Activated CD4-positive, alpha-beta T cell treated with anti-CD3 and anti-CD28 coated beads, Interleukin-2, amount 50 U/mL, for 24 hours (primary cell): ENCODE results near the gene SPX.

Source experiments
- DNase-seq, 2 donors: peaks; one replicate each; pipeline ENCODE4 v3.0.0-alpha.2; 2020; ENCODE audit warnings: low read depth in 1 of 2, low spot score in 1 of 2

SPX gene

GRCh38 chr12:21538061-21538653 lies 12.1 kb downstream of the SPX start:
- no peak for DNase-seq

GRCh38 chr12:21539797-21540196 lies 13.7 kb downstream of the SPX start:
- no peak for DNase-seq

GRCh38 chr12:21541773-21542172 lies 15.7 kb downstream of the SPX start:
- no peak for DNase-seq

GRCh38 chr12:21542403-21542802 lies 16.3 kb downstream of the SPX start:
- DNase-seq, result no peak

- no peak for DNase-seq
Measured at GRCh38 chr12:21543151-21543550, 17.1 kb downstream of the SPX start.

- DNase-seq, result no peak
Measured at GRCh38 chr12:21545557-21545956, 19.5 kb downstream of the SPX start.

GRCh38 chr12:21546716-21547115 lies 20.6 kb downstream of the SPX start:
- no peak for DNase-seq

GRCh38 chr12:21547437-21547836 lies 21.3 kb downstream of the SPX start:
- no peak for DNase-seq

- DNase-seq, result no peak
Measured at GRCh38 chr12:21551841-21552465, 25.9 kb downstream of the SPX start.

- no peak for DNase-seq
Measured at GRCh38 chr12:21552635-21553328, 26.7 kb downstream of the SPX start.

GRCh38 chr12:21553329-21553675 lies 27.2 kb downstream of the SPX start:
- no peak for DNase-seq

- no peak for DNase-seq
Measured at GRCh38 chr12:21558100-21558679, 32.1 kb downstream of the SPX start.

GRCh38 chr12:21559855-21560569 lies 33.9 kb downstream of the SPX start:
- no peak for DNase-seq

GRCh38 chr12:21561158-21561557 lies 35.1 kb downstream of the SPX start:
- no peak for DNase-seq

- DNase-seq, result no peak
Measured at GRCh38 chr12:21562859-21563258, 36.8 kb downstream of the SPX start.

- no peak for DNase-seq
Measured at GRCh38 chr12:21566223-21566906, 40.3 kb downstream of the SPX start.

- no peak for DNase-seq
Measured at GRCh38 chr12:21566907-21567394, 40.9 kb downstream of the SPX start.

GRCh38 chr12:21568115-21568514 lies 42.0 kb downstream of the SPX start:
- no peak for DNase-seq

GRCh38 chr12:21571046-21571445 lies 45.0 kb downstream of the SPX start:
- no peak for DNase-seq

- DNase-seq, result no peak
Measured at GRCh38 chr12:21573733-21574358, 47.8 kb downstream of the SPX start.

- DNase-seq, result no peak
Measured at GRCh38 chr12:21576431-21576830, 50.3 kb downstream of the SPX start.
